Eye (tissue), 1 donor: ENCODE results near the gene EIF2B5.

ENCODE experiments used
- DNase-seq: peaks from one replicate; pipeline ENCODE4 v3.0.0-alpha.2; 2015

Gene EIF2B5

GRCh38 chr3:184174646-184175492 lies 39.7 kb downstream of the EIF2B5 start, which contains the start of gene AP2M1:
Gene AP2M1, plus strand, starts transcription at chr3:184174855. Its CDS starts 2,139 bp downstream, at chr3:184176994.
- peak; percentile 99 for DNase-seq

GRCh38 chr3:184175506-184175905 lies 40.3 kb downstream of the EIF2B5 start:
- DNase-seq, result peak; percentile 35

GRCh38 chr3:184175981-184176376 lies 40.8 kb downstream of the EIF2B5 start:
- DNase-seq, result no peak

- peak; percentile 75 for DNase-seq
These were observed 41.5 kb downstream of the EIF2B5 start for GRCh38 chr3:184176377-184177330.

GRCh38 chr3:184177331-184177731 lies 42.2 kb downstream of the EIF2B5 start:
- peak; percentile 41 for DNase-seq

- no peak for DNase-seq
These were observed 42.7 kb downstream of the EIF2B5 start for GRCh38 chr3:184177767-184178306.

- DNase-seq, result no peak
These were observed 43.5 kb downstream of the EIF2B5 start for GRCh38 chr3:184178521-184179138.

GRCh38 chr3:184180165-184180564 lies 45.0 kb downstream of the EIF2B5 start:
- no peak for DNase-seq

GRCh38 chr3:184181596-184181995 lies 46.4 kb downstream of the EIF2B5 start:
- DNase-seq, result no peak

GRCh38 chr3:184183679-184184078 lies 48.5 kb downstream of the EIF2B5 start:
- DNase-seq, result no peak

- DNase-seq, result no peak
These were observed 49.5 kb downstream of the EIF2B5 start for GRCh38 chr3:184184546-184185230.

GRCh38 chr3:184185461-184186183 lies 50.5 kb downstream of the EIF2B5 start:
- peak; percentile 100 for DNase-seq

- DNase-seq, result no peak
These were observed 51.2 kb downstream of the EIF2B5 start, which contains the start of gene ABCF3 for GRCh38 chr3:184186184-184186901. Gene ABCF3, plus strand, starts transcription at chr3:184186199. Its CDS starts 9 bp downstream, at chr3:184186208.

GRCh38 chr3:184186902-184187207 lies 51.7 kb downstream of the EIF2B5 start:
- no peak for DNase-seq

GRCh38 chr3:184188080-184188479 lies 52.9 kb downstream of the EIF2B5 start:
- no peak for DNase-seq

GRCh38 chr3:184189421-184189820 lies 54.3 kb downstream of the EIF2B5 start:
- no peak for DNase-seq

- no peak for DNase-seq
These were observed 57.7 kb downstream of the EIF2B5 start for GRCh38 chr3:184192889-184193288.

- no peak for DNase-seq
These were observed 58.9 kb downstream of the EIF2B5 start for GRCh38 chr3:184193991-184194539.
